Heart right ventricle (tissue), 16 donors: Measurements from ENCODE around the gene MYO6. TPM values are rescaled to one million over a fixed set of nuclear protein-coding genes. Genes with fewer than 3 reads are reported as not detected.
"Not testable (repeated sequence)": the region's sequence is repeated elsewhere in the genome, so short reads cannot be mapped to it uniquely, and the experiment has no call there.

ENCODE experiments used
- ATAC-seq, 8 donors: fragments of 200-7000 bp; cut with Tn5 transposase; one replicate each; pipeline ENCODE4 v1.9.1; 2020; ENCODE audit warnings: mild to moderate bottlenecking in 8 of 8, moderate library complexity in 8 of 8, moderate number of reproducible peaks in 1 of 8
- DNase-seq, 2 donors: peaks; one replicate each; pipeline ENCODE4 v3.0.0-alpha.2; 2020
- H3K27ac ChIP-seq, 10 donors: fragments of 200-600 bp; sonication (generic) in 2 of 10; one replicate each; pipeline versions ENCODE4 v1.5.0 to v1.8.0; 2020 to 2022; ENCODE audit warnings: mild to moderate bottlenecking in 3 of 10
- H3K27me3 ChIP-seq, 7 donors: fragments of 200-600 bp; one replicate each; pipeline ENCODE4 v1.8.0; 2021 to 2022; ENCODE audit warnings: mild to moderate bottlenecking in 2 of 7
- H3K36me3 ChIP-seq, 9 donors: fragments of 200-600 bp; sonication (generic) in 1 of 9; one replicate each; pipeline versions ENCODE4 v1.5.0 to v1.8.0; 2020 to 2022; ENCODE audit warnings: mild to moderate bottlenecking in 2 of 9
- H3K4me1 ChIP-seq, 9 donors: fragments of 200-600 bp; sonication (generic) in 1 of 9; one replicate each; pipeline versions ENCODE4 v1.5.0 to v1.8.0; 2020 to 2022; ENCODE audit warnings: mild to moderate bottlenecking in 4 of 9
- H3K4me3 ChIP-seq, 10 donors: fragments of 200-600 bp; sonication (generic) in 2 of 10; one replicate each; pipeline versions ENCODE4 v1.5.0 to v1.8.0; 2020 to 2022; ENCODE audit warnings: mild to moderate bottlenecking in 7 of 10, moderate library complexity in 2 of 10
- H3K9me3 ChIP-seq, 11 donors: fragments of 200-600 bp in 10 of 11; sonication (generic) in 2 of 11; one replicate each; pipeline versions ENCODE4 v1.5.0 to v1.8.0; 2013 to 2022; ENCODE audit warnings: mild to moderate bottlenecking in 2 of 11, control low read depth in 1 of 11, moderate library complexity in 1 of 11
- WGBS, 2 donors: extraction: QIAGEN DNeasy Blood & Tissue Kit; methylation state at CpG; one replicate each; pipeline ENCODE4 v1.1.7; 2013; ENCODE audit warnings: inconsistent platforms in 1 of 2; 5-methylcytosine and 5-hydroxymethylcytosine counted together
- intact Hi-C, 10 donors: fragments of 100-400 bp; cut with DNase I; formaldehyde crosslinking; loops; one replicate each; pipeline versions ENCODE4 v1.11.1 to v1.14.2; 2022
- polyA plus RNA-seq, 2 donors: library from polyadenylated mRNA; stranded (reverse); fragments of 200-250 nt; gene quantifications; one replicate each; pipeline ENCODE4 v1.2.3, GENCODE V29; 2013
- total RNA-seq, 10 donors: library from RNA; stranded (reverse); fragmentation: NEBNext Ultra II Directional in 3 of 10; extraction: Animal tissue kit (Norgen Biotek cat#: 25700) in 3 of 10; gene quantifications; one replicate each; pipeline versions ENCODE4 v1.2.1 to v1.2.4, GENCODE V29; 2021 to 2023
- TF ChIP-seq, protein P1 (sequence below), 9 donors: fragments of 200-600 bp; sonication (generic) in 2 of 9; IDR thresholded peaks; one replicate each; pipeline versions ENCODE4 v1.5.0 to v1.8.0; 2021 to 2022; ENCODE audit warnings: antibody characterized with exemption in 9 of 9, mild to moderate bottlenecking in 5 of 9, moderate library complexity in 1 of 9
- donor health status: Arrhythmogenic right ventricular cardiomyopathy.
- donor health status: ischemic (EF 13 %, LVEDD 7.1; RV severe dilation, severe dysfunction).
- donor health status: healthy with polysubstance abuse.
- donor health status: DM: no; HTN: yes; CAD: no.
- donor health status: DM: no; HTN: no; CAD: no.
- donor health status: ischemic (EF 25% LVEDD 6.9; RV normal size, moderate dysfunction).
- donor health status: ischemic (EF 25% LVEDD 5.7; RV mildly dilated, moderate dysfunction).
- donor health status: healthy.
- donor health status: DM: yes; HTN: yes; CAD: no.
- donor health status: Ischemic cardiomyopathy.
- donor health status: ischemic (EF 35%, LVEDD 5.7; RV mildly dilated, moderate dysfunction).
- donor health status: nonischemic (EF 11% LVEDD 7.7; RV severe dilation, severe dysfunction).
- donor health status: DM: yes; HTN: yes; CAD: no.
- donor health status: PGD.
- donor health status: ischemic (EF 29% LVEDD 5.4; RV normal size, mild dysfunction).
- donor health status: nonischemic (EF 23%, LVEDD 6.1; RV moderate dilation, normal function).

Gene MYO6
- total and polyA plus RNA-seq, 12 donors, result 2.4 to 9.7 (median 5.1) TPM

DNA sequence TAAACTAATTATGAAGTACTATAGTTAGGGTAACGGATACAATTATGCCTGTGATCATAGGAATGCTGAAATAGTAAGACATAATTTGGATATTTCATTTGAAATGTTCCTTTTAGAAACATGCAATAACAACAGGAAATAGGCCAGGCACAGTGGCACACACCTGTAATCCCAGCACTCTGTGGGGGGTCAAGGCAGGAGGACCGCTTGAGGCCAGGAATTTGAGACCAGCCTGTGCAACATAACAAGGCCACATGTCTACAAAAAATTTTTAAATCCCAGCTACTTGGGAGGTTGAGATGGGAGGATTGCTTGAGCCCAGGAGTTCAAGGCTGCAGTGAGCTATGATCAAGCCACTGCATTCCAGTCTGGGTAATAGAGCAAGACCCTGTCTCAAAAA is 25.7 kb upstream of the MYO6 start:
- Histone ChIP-seq H3K4me1 (no peaks in the 10 kb centered on the region), H3K27ac (no peak overlapping the region), H3K9me3 (no peaks in the 10 kb centered on the region), H3K4me3 (no peak overlapping the region), H3K36me3 (peaks cover 0 to 8% (median 0%) of the 10 kb centered on the region in 9 donors), H3K27me3 (no peaks in the 10 kb centered on the region)
- DNase-seq, result no peak
- ATAC-seq, result no peak
- 90 to 91% methylated on average over 2 of the region's 2 CpGs for WGBS, 2 donors
- intact Hi-C loops, result no loop called here
- TF ChIP-seq, protein P1, sequence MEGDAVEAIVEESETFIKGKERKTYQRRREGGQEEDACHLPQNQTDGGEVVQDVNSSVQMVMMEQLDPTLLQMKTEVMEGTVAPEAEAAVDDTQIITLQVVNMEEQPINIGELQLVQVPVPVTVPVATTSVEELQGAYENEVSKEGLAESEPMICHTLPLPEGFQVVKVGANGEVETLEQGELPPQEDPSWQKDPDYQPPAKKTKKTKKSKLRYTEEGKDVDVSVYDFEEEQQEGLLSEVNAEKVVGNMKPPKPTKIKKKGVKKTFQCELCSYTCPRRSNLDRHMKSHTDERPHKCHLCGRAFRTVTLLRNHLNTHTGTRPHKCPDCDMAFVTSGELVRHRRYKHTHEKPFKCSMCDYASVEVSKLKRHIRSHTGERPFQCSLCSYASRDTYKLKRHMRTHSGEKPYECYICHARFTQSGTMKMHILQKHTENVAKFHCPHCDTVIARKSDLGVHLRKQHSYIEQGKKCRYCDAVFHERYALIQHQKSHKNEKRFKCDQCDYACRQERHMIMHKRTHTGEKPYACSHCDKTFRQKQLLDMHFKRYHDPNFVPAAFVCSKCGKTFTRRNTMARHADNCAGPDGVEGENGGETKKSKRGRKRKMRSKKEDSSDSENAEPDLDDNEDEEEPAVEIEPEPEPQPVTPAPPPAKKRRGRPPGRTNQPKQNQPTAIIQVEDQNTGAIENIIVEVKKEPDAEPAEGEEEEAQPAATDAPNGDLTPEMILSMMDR (IDR thresholded peaks at IDR 0.05), result no peak

- intact Hi-C loops, result no loop called here
- DNase-seq (no peak), ATAC-seq (no peak)
- Histone ChIP-seq H3K4me1 (no peaks in the 10 kb centered on the region), H3K27me3 (no peaks in the 10 kb centered on the region), H3K36me3 (no peaks in the 10 kb centered on the region), H3K27ac (no peak overlapping the region), H3K4me3 (no peak overlapping the region), H3K9me3 (no peaks in the 10 kb centered on the region)
- TF ChIP-seq, protein P1 (IDR thresholded peaks at IDR 0.05), result no peak
- 92 to 94% methylated on average over 2 of the region's 2 CpGs for WGBS, 2 donors
Observed at GRCh38 chr6:75727206-75727605, 21.8 kb upstream of the MYO6 start.

DNA sequence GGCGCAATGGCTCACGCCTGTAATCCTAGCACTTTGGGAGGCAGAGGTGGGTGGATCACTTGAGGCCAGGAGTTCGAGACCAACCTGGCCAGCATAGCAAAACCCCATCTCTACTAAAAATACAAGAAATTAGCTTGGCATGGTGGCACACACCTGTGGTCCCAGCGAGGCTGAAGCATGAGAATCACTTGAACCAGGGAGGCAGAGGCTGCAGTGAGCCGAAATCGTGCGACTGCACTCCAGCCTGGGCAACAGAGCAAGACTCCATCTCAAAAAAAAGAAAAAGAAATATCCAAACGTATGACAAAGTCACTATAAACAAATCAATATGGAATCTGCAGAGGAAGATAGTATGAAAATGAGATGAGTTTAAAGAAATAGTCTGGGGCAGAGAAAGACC is 18.0 kb upstream of the MYO6 start:
- WGBS, 2 donors, result 90 to 93% methylated on average over 8 of the region's 8 CpGs
- DNase-seq, intact Hi-C loops, H3K9me3 ChIP-seq, H3K27ac ChIP-seq, H3K4me3 ChIP-seq, H3K4me1 ChIP-seq, H3K36me3 ChIP-seq, ATAC-seq, H3K27me3 ChIP-seq: not testable (repeated sequence)

- peaks cover 0 to 12% (median 5%) of the 10 kb centered on the region in 9 donors for H3K4me1 ChIP-seq
- no peak overlapping the region for H3K4me3 ChIP-seq
- intact Hi-C loops, result no loop called here
- H3K27ac ChIP-seq, result no peak overlapping the region
- no peak for DNase-seq
- H3K36me3 ChIP-seq, result no peaks in the 10 kb centered on the region
- H3K9me3 ChIP-seq, result no peaks in the 10 kb centered on the region
- H3K27me3 ChIP-seq, result peaks cover 0 to 9% (median 0%) of the 10 kb centered on the region in 7 donors
- 61 to 63% methylated on average over 1 of the region's 1 CpG for WGBS, 2 donors
- TF ChIP-seq, protein P1 (IDR thresholded peaks at IDR 0.05), result no peak
- ATAC-seq, result no peak
Observed at GRCh38 chr6:75735491-75736186, 13.4 kb upstream of the MYO6 start.

GRCh38 chr6:75743971-75744370 is 5.1 kb upstream of the MYO6 start:
- no peaks in the 10 kb centered on the region for H3K9me3 ChIP-seq
- ATAC-seq, result no peak
- no peak overlapping the region for H3K27ac ChIP-seq
- DNase-seq, result no peak
- H3K4me1 ChIP-seq, result peaks cover 0 to 14% (median 0%) of the 10 kb centered on the region in 9 donors
- WGBS, 2 donors, result 68 to 76% methylated on average over 4 of the region's 4 CpGs
- no peak overlapping the region for H3K4me3 ChIP-seq
- TF ChIP-seq, protein P1 (IDR thresholded peaks at IDR 0.05), result no peak
- no peaks in the 10 kb centered on the region for H3K36me3 ChIP-seq
- intact Hi-C loops, result no loop called here
- H3K27me3 ChIP-seq, result peaks cover 0 to 73% (median 0%) of the 10 kb centered on the region in 7 donors
